Mesenchymal stem cell (in vitro differentiated cells and primary cell): Measurements from ENCODE around the gene URI1.

Experiments
- DNase-seq: peaks from one replicate; pipeline ENCODE4 v3.0.0-alpha.2; 2013
- H2AFZ ChIP-seq: one replicate; pipeline ENCODE4 v1.6.1; 2013; ENCODE audit warnings: low read depth, mild to moderate bottlenecking, control low read depth, inconsistent platforms, low read length, moderate library complexity
- H2AK5ac ChIP-seq: 2 replicates; pipeline ENCODE4 v1.6.1; 2013; ENCODE audit warnings: low read length, moderate library complexity, mild to moderate bottlenecking, inconsistent platforms; ENCODE audit not compliant: severe bottlenecking
- H2BK120ac ChIP-seq: one replicate; pipeline ENCODE4 v1.6.1; 2013; ENCODE audit warnings: low read depth, mild to moderate bottlenecking, inconsistent platforms, low read length, moderate library complexity
- H2BK12ac ChIP-seq, 2 experiments: one replicate each; pipeline ENCODE4 v1.6.1; 2013; ENCODE audit warnings: inconsistent platforms in 2 of 2, low read length in 2 of 2, mild to moderate bottlenecking in 2 of 2, moderate library complexity in 2 of 2, control low read depth in 1 of 2
- H2BK15ac ChIP-seq: one replicate; pipeline ENCODE4 v1.6.1; 2013; ENCODE audit warnings: mild to moderate bottlenecking, low read depth, inconsistent platforms; ENCODE audit not compliant: poor library complexity, severe bottlenecking
- H2BK5ac ChIP-seq: 2 replicates; pipeline ENCODE4 v1.6.1; 2013; ENCODE audit warnings: low read depth, mild to moderate bottlenecking, low read length, control low read depth, inconsistent platforms; ENCODE audit not compliant: poor library complexity, severe bottlenecking
- H3K14ac ChIP-seq, 2 experiments: one replicate each; pipeline ENCODE4 v1.6.1; 2013; ENCODE audit warnings: inconsistent platforms in 2 of 2, low read length in 2 of 2, control low read depth in 1 of 2, mild to moderate bottlenecking in 1 of 2, moderate library complexity in 1 of 2
- H3K18ac ChIP-seq, 2 experiments: one replicate each; pipeline ENCODE4 v1.6.1; 2013; ENCODE audit warnings: inconsistent platforms in 2 of 2, low read length in 2 of 2, control low read depth in 1 of 2, low read depth in 1 of 2, mild to moderate bottlenecking in 1 of 2
- H3K23ac ChIP-seq, 2 experiments: one replicate each; pipeline ENCODE4 v1.6.1; 2013; ENCODE audit warnings: inconsistent platforms in 2 of 2, low read length in 2 of 2, mild to moderate bottlenecking in 2 of 2, moderate library complexity in 2 of 2, control low read depth in 1 of 2
- H3K27ac ChIP-seq: 2 replicates; pipeline ENCODE4 v1.5.1; 2013; ENCODE audit warnings: mild to moderate bottlenecking, moderate library complexity, low read length, control low read depth, inconsistent platforms; ENCODE audit not compliant: poor library complexity, severe bottlenecking
- H3K27me3 ChIP-seq, 2 experiments: 2 replicates each; pipeline versions ENCODE4 v1.6.1 to v1.7.0; 2013; ENCODE audit warnings: low read length in 2 of 2, mild to moderate bottlenecking in 2 of 2, moderate library complexity in 2 of 2, control low read depth in 1 of 2, inconsistent platforms in 1 of 2; ENCODE audit not compliant: control insufficient read depth in 1 of 2, insufficient read depth in 1 of 2
- H3K36me3 ChIP-seq, 2 experiments: 2 replicates each; pipeline versions ENCODE4 v1.6.1 to v1.7.0; 2013; ENCODE audit warnings: low read length in 2 of 2, control low read depth in 1 of 2, inconsistent platforms in 1 of 2, low read depth in 1 of 2, mild to moderate bottlenecking in 1 of 2; ENCODE audit not compliant: insufficient read depth in 2 of 2, control insufficient read depth in 1 of 2
- H3K4ac ChIP-seq, 2 experiments: one replicate each; pipeline ENCODE4 v1.6.1; 2013; ENCODE audit warnings: inconsistent platforms in 2 of 2, low read length in 2 of 2, mild to moderate bottlenecking in 2 of 2, moderate library complexity in 2 of 2, control low read depth in 1 of 2, low read depth in 1 of 2
- H3K4me1 ChIP-seq: 2 replicates; pipeline ENCODE4 v1.6.1; 2013; ENCODE audit warnings: low read depth, low read length, control low read depth; ENCODE audit not compliant: control insufficient read depth, insufficient read depth
- H3K4me2 ChIP-seq: 2 replicates; pipeline ENCODE4 v1.6.1; 2013; ENCODE audit warnings: low read length, mild to moderate bottlenecking, inconsistent platforms; ENCODE audit not compliant: poor library complexity, severe bottlenecking
- H3K4me3 ChIP-seq, 2 experiments: 2 replicates each; pipeline versions ENCODE4 v1.5.1 to v1.7.0; 2013; ENCODE audit warnings: low read length in 2 of 2, mild to moderate bottlenecking in 2 of 2, control low read depth in 1 of 2, low read depth in 1 of 2; ENCODE audit not compliant: insufficient read depth in 1 of 2
- H3K79me1 ChIP-seq: replicated peaks from 2 replicates; pipeline ENCODE4 v1.6.1; 2013; ENCODE audit warnings: mild to moderate bottlenecking, control low read depth, low read length, inconsistent platforms; ENCODE audit not compliant: poor library complexity, severe bottlenecking
- H3K9ac ChIP-seq: 2 replicates; pipeline ENCODE4 v1.7.0; 2013; ENCODE audit warnings: mild to moderate bottlenecking, low read length, moderate library complexity
- H3K9me3 ChIP-seq: 2 replicates; pipeline ENCODE4 v1.7.0; 2013; ENCODE audit warnings: mild to moderate bottlenecking, low read length; ENCODE audit not compliant: control insufficient read depth
- H4K8ac ChIP-seq: one replicate; pipeline ENCODE4 v1.6.1; 2013; ENCODE audit warnings: inconsistent platforms, mild to moderate bottlenecking, low read length, moderate library complexity
- H4K91ac ChIP-seq: one replicate; pipeline ENCODE4 v1.6.1; 2013; ENCODE audit warnings: mild to moderate bottlenecking, low read length, inconsistent platforms
- WGBS: methylation state at CpG from one replicate; pipeline ENCODE4 v1.1.7; 2013; ENCODE audit warnings: mixed read lengths; 5-methylcytosine and 5-hydroxymethylcytosine counted together

The URI1 gene

GRCh38 chr19:30049846-30050667, 108.0 kb downstream of the URI1 start:
- Histone ChIP-seq H2BK15ac (no peak overlapping the region), H3K79me1 (peaks cover 4% of the 10 kb centered on the region), H4K91ac (no peak overlapping the region), H3K4me1 (peaks cover 8% of the 10 kb centered on the region), H3K36me3 (peaks cover 0 to 5% of the 10 kb centered on the region in 2 experiments), H3K9ac (no peak overlapping the region), H3K4ac (no peak overlapping the region), H4K8ac (peak overlapping the region; percentile 30), H3K27me3 (peaks cover 0 to 2% of the 10 kb centered on the region in 2 experiments), H3K4me2 (no peak overlapping the region), H2BK5ac (no peak overlapping the region), H3K18ac (no peak overlapping the region), H2AK5ac (no peak overlapping the region), H3K4me3 (no peak overlapping the region), H3K14ac (no peak overlapping the region), H2BK12ac (no peak overlapping the region), H3K23ac (no peak overlapping the region), H3K27ac (no peak overlapping the region), H3K9me3 (no peaks in the 10 kb centered on the region), H2AFZ (no peak overlapping the region), H2BK120ac (no peak overlapping the region)
- DNase-seq, result peak; percentile 49
- WGBS, result 54% methylated on average over 11 of the region's 13 CpGs

GRCh38 chr19:30052122-30053075, 110.4 kb downstream of the URI1 start:
- no peak overlapping the region for H3K27ac ChIP-seq
- peaks cover 0 to 2% of the 10 kb centered on the region in 2 experiments for H3K27me3 ChIP-seq
- H4K91ac ChIP-seq, result no peak overlapping the region
- peaks cover 2% of the 10 kb centered on the region for H3K79me1 ChIP-seq
- no peak overlapping the region for H2AFZ ChIP-seq
- H2BK5ac ChIP-seq, result no peak overlapping the region
- H3K14ac ChIP-seq, result no peak overlapping the region
- no peak overlapping the region for H2BK12ac ChIP-seq
- no peak overlapping the region for H3K4ac ChIP-seq
- no peak overlapping the region for H2BK15ac ChIP-seq
- DNase-seq, result no peak
- no peak overlapping the region for H3K4me2 ChIP-seq
- no peak overlapping the region for H2BK120ac ChIP-seq
- peaks cover 0 to 5% of the 10 kb centered on the region in 2 experiments for H3K36me3 ChIP-seq
- no peak overlapping the region for H3K4me3 ChIP-seq
- no peak overlapping the region for H3K18ac ChIP-seq
- no peak overlapping the region for H2AK5ac ChIP-seq
- H3K23ac ChIP-seq, result no peak overlapping the region
- no peak overlapping the region for H3K9ac ChIP-seq
- H3K9me3 ChIP-seq, result peaks cover 4% of the 10 kb centered on the region
- 95% methylated on average over 15 of the region's 18 CpGs for WGBS
- peaks cover 4% of the 10 kb centered on the region for H3K4me1 ChIP-seq
- H4K8ac ChIP-seq, result no peak overlapping the region

GRCh38 chr19:30053558-30053957, 111.5 kb downstream of the URI1 start:
- Histone ChIP-seq H2BK15ac (no peak overlapping the region), H2BK12ac (no peak overlapping the region), H3K79me1 (no peaks in the 10 kb centered on the region), H3K23ac (no peak overlapping the region), H3K4me2 (no peak overlapping the region), H3K4ac (no peak overlapping the region), H3K27ac (no peak overlapping the region), H3K4me3 (no peak overlapping the region), H2BK5ac (no peak overlapping the region), H3K36me3 (no peaks in the 10 kb centered on the region), H3K18ac (no peak overlapping the region), H2AK5ac (no peak overlapping the region), H2BK120ac (no peak overlapping the region), H3K9me3 (peaks cover 4% of the 10 kb centered on the region), H3K14ac (no peak overlapping the region), H4K8ac (no peak overlapping the region), H3K9ac (no peak overlapping the region), H3K27me3 (peaks cover 0 to 2% of the 10 kb centered on the region in 2 experiments), H4K91ac (no peak overlapping the region), H3K4me1 (no peaks in the 10 kb centered on the region), H2AFZ (no peak overlapping the region)
- no peak for DNase-seq
- WGBS, result 97% methylated on average over 5 of the region's 18 CpGs

- Histone ChIP-seq H3K23ac (no peak overlapping the region), H2BK12ac (no peak overlapping the region), H3K4me2 (no peak overlapping the region), H2BK15ac (no peak overlapping the region), H2AFZ (no peak overlapping the region), H2AK5ac (no peak overlapping the region), H3K4me3 (no peak overlapping the region), H2BK5ac (no peak overlapping the region), H4K91ac (no peak overlapping the region), H4K8ac (no peak overlapping the region), H2BK120ac (no peak overlapping the region), H3K36me3 (no peaks in the 10 kb centered on the region), H3K4me1 (no peaks in the 10 kb centered on the region), H3K9ac (no peak overlapping the region), H3K4ac (no peak overlapping the region), H3K79me1 (no peaks in the 10 kb centered on the region), H3K27me3 (peaks cover 0 to 2% of the 10 kb centered on the region in 2 experiments), H3K18ac (no peak overlapping the region), H3K9me3 (peaks cover 4% of the 10 kb centered on the region), H3K27ac (no peak overlapping the region), H3K14ac (no peak overlapping the region)
- no peak for DNase-seq
- 87% methylated on average over 2 of the region's 2 CpGs for WGBS
These were observed 112.2 kb downstream of the URI1 start for GRCh38 chr19:30054210-30054609.
